ENCODE measurements around the gene EXOC3L1. TPM values are rescaled to one million over a fixed set of nuclear protein-coding genes. Genes with fewer than 3 reads are reported as not detected.

Gene EXOC3L1
- total and polyA plus RNA-seq, 2 of the 13 experiments (the other 11 are each of a cell fraction or from before 2014, with no cell fraction given) = 0.12 TPM; not detected in 1

DNA sequence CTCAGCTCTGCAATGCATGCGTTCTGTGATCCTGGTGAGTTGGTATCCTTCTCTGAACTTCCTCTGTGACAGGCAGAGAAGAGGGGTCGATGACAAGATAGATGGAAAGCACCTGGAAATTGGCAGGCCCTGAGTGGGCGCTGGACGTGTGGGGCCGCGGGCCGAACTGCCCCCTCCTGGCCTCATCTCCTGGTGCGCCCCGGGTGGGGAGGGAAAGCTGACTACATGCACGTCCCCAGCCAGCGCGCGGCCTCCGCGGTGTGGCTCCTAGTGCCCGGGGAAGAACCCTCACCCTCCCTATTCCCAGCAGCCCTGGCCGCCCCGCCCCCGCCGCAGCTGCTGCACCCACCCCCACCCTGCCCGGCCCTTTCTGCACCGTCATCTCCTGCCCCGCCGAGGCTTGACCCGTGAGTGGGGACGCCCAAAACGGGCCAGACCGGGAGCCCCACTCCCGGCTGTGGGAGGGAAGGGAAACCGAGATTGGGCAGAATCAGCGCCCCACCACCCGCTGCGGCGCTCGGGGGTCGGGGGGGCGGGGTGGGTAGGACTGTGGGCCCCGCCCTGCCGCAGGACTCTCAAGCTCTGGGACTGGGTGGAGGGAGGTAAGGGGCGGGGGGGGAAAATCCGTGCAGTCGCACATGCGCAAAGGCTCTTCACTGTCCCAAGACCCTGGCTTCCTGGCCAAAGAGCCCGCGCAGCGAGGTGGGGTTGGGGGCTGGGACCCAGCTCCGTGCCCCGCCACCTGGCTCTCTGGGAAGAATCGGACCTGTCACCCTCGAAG lies 19.6 kb downstream of the EXOC3L1 start, which contains the start of gene NOL3 (continued):
- TF ChIP-seq, protein P1, sequence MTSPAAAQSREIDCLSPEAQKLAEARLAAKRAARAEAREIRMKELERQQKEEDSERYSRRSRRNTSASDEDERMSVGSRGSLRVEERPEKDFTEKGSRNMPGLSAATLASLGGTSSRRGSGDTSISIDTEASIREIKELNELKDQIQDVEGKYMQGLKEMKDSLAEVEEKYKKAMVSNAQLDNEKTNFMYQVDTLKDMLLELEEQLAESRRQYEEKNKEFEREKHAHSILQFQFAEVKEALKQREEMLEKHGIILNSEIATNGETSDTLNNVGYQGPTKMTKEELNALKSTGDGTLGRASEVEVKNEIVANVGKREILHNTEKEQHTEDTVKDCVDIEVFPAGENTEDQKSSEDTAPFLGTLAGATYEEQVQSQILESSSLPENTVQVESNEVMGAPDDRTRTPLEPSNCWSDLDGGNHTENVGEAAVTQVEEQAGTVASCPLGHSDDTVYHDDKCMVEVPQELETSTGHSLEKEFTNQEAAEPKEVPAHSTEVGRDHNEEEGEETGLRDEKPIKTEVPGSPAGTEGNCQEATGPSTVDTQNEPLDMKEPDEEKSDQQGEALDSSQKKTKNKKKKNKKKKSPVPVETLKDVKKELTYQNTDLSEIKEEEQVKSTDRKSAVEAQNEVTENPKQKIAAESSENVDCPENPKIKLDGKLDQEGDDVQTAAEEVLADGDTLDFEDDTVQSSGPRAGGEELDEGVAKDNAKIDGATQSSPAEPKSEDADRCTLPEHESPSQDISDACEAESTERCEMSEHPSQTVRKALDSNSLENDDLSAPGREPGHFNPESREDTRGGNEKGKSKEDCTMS (CRISPR knock-in tag; conservative IDR thresholded peaks at IDR 0.05) = no peak
- TF ChIP-seq, protein P2, sequence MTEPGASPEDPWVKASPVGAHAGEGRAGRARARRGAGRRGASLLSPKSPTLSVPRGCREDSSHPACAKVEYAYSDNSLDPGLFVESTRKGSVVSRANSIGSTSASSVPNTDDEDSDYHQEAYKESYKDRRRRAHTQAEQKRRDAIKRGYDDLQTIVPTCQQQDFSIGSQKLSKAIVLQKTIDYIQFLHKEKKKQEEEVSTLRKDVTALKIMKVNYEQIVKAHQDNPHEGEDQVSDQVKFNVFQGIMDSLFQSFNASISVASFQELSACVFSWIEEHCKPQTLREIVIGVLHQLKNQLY (CRISPR knock-in tag; IDR thresholded peaks at IDR 0.05) = peak; percentile 47; the same call in 1 of the 2 replicates
- TF ChIP-seq ETV5 (CRISPR knock-in tag; IDR thresholded peaks at IDR 0.05; ENCODE audit: borderline replicate concordance) (peak; percentile 56), KDM5A (IDR thresholded peaks at IDR 0.05; ENCODE audit: borderline replicate concordance, low read length) (peak; percentile 41; the same call in 1 of the 2 replicates), ZFP90 (CRISPR knock-in tag; IDR thresholded peaks at IDR 0.05; ENCODE audit: borderline replicate concordance) (no peak; the same call in 1 of the 2 replicates), ZNF207 (IDR thresholded peaks at IDR 0.05; ENCODE audit: borderline replicate concordance) (no peak), IRX3 (CRISPR knock-in tag; IDR thresholded peaks at IDR 0.05; ENCODE audit: borderline replicate concordance, low read depth) (no peak), MAFK (conservative IDR thresholded peaks at IDR 0.05 in 1 of 2, IDR thresholded peaks at IDR 0.05 in 1 of 2; ENCODE audit: low read length in 2 of 2) (0 out of 4 replicates have a peak, but pooled peaks of 1 of the 2 experiments have one; percentile 27), ADNP (CRISPR knock-in tag; IDR thresholded peaks at IDR 0.05) (no peak), ZNF552 (CRISPR knock-in tag; IDR thresholded peaks at IDR 0.05; ENCODE audit: borderline replicate concordance) (peak; percentile 30; the same call in 1 of the 2 replicates), KDM4B (CRISPR knock-in tag; IDR thresholded peaks at IDR 0.05) (no peak; the same call in 1 of the 2 replicates), DR1 (CRISPR knock-in tag; IDR thresholded peaks at IDR 0.05) (no peak), MAFG (CRISPR knock-in tag; IDR thresholded peaks at IDR 0.05) (0 out of 2 replicates have a peak, but pooled peaks have one; percentile 31), ZNF709 (CRISPR knock-in tag; IDR thresholded peaks at IDR 0.05) (no peak), ZNF616 (CRISPR knock-in tag; IDR thresholded peaks at IDR 0.05; ENCODE audit: low read depth) (peak; percentile 59; the same call in 1 of the 2 replicates), SATB2 (CRISPR knock-in tag; IDR thresholded peaks at IDR 0.05) (no peak), ZNF839 (CRISPR knock-in tag; IDR thresholded peaks at IDR 0.05; ENCODE audit: borderline replicate concordance) (no peak), ZNF879 (CRISPR knock-in tag; IDR thresholded peaks at IDR 0.05) (no peak; the same call in 1 of the 2 replicates)
- TF ChIP-seq, protein P3, sequence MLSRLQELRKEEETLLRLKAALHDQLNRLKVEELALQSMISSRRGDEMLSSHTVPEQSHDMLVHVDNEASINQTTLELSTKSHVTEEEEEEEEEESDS (CRISPR knock-in tag; IDR thresholded peaks at IDR 0.05; ENCODE audit: borderline replicate concordance) = no peak
- TF ChIP-seq, protein P4, sequence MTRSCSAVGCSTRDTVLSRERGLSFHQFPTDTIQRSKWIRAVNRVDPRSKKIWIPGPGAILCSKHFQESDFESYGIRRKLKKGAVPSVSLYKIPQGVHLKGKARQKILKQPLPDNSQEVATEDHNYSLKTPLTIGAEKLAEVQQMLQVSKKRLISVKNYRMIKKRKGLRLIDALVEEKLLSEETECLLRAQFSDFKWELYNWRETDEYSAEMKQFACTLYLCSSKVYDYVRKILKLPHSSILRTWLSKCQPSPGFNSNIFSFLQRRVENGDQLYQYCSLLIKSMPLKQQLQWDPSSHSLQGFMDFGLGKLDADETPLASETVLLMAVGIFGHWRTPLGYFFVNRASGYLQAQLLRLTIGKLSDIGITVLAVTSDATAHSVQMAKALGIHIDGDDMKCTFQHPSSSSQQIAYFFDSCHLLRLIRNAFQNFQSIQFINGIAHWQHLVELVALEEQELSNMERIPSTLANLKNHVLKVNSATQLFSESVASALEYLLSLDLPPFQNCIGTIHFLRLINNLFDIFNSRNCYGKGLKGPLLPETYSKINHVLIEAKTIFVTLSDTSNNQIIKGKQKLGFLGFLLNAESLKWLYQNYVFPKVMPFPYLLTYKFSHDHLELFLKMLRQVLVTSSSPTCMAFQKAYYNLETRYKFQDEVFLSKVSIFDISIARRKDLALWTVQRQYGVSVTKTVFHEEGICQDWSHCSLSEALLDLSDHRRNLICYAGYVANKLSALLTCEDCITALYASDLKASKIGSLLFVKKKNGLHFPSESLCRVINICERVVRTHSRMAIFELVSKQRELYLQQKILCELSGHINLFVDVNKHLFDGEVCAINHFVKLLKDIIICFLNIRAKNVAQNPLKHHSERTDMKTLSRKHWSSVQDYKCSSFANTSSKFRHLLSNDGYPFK (CRISPR knock-in tag; IDR thresholded peaks at IDR 0.05; ENCODE audit: borderline replicate concordance) = no peak
- TF ChIP-seq, protein P5, sequence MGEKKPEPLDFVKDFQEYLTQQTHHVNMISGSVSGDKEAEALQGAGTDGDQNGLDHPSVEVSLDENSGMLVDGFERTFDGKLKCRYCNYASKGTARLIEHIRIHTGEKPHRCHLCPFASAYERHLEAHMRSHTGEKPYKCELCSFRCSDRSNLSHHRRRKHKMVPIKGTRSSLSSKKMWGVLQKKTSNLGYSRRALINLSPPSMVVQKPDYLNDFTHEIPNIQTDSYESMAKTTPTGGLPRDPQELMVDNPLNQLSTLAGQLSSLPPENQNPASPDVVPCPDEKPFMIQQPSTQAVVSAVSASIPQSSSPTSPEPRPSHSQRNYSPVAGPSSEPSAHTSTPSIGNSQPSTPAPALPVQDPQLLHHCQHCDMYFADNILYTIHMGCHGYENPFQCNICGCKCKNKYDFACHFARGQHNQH (CRISPR knock-in tag; IDR thresholded peaks at IDR 0.05) = peak; percentile 43; the same call in 1 of the 2 replicates

Measured in HepG2 (cell line).